ENCODE data around the gene BASP1. TPM values are rescaled to one million over a fixed set of nuclear protein-coding genes. Genes with fewer than 3 reads are reported as not detected.
"Not testable (repeated sequence)": the region's sequence is repeated elsewhere in the genome, so short reads cannot be mapped to it uniquely, and the experiment has no call there.

The BASP1 gene
- total RNA-seq, 2 experiments from 2014 or later: not detected

GRCh38 chr5:17234374-17234773, 16.9 kb downstream of the BASP1 start:
- ChIA-PET POLR2A (no interaction called here), CTCF (no interaction called here)
- no peaks in the 10 kb centered on the region for H3K27me3 Mint-ChIP-seq
- H3K36me3 Mint-ChIP-seq (ENCODE audit: low read depth): no peaks in the 10 kb centered on the region
- H3K4me3 Mint-ChIP-seq: no peak overlapping the region
- peaks cover 5% of the 10 kb centered on the region for H3K9me3 Mint-ChIP-seq
- no peak overlapping the region for H3K27ac Mint-ChIP-seq
- no peak for DNase-seq
- H3K4me1 Mint-ChIP-seq: no peaks in the 10 kb centered on the region

- ChIA-PET POLR2A (no interaction called here), CTCF (no interaction called here)
- no peaks in the 10 kb centered on the region for H3K4me1 Mint-ChIP-seq
- no peak overlapping the region for H3K4me3 Mint-ChIP-seq
- DNase-seq: no peak
- no peaks in the 10 kb centered on the region for H3K36me3 Mint-ChIP-seq (ENCODE audit: low read depth)
- H3K9me3 Mint-ChIP-seq: peaks cover 3% of the 10 kb centered on the region
- H3K27ac Mint-ChIP-seq: no peak overlapping the region
- H3K27me3 Mint-ChIP-seq: no peaks in the 10 kb centered on the region
These were observed 18.4 kb downstream of the BASP1 start for GRCh38 chr5:17235731-17236330.

- H3K4me1 Mint-ChIP-seq: no peaks in the 10 kb centered on the region
- ChIA-PET POLR2A (no interaction called here), CTCF (no interaction called here)
- no peak overlapping the region for H3K27ac Mint-ChIP-seq
- H3K36me3 Mint-ChIP-seq (ENCODE audit: low read depth): no peaks in the 10 kb centered on the region
- no peak overlapping the region for H3K4me3 Mint-ChIP-seq
- no peaks in the 10 kb centered on the region for H3K27me3 Mint-ChIP-seq
- peaks cover 3% of the 10 kb centered on the region for H3K9me3 Mint-ChIP-seq
- DNase-seq: no peak
These were observed 21.1 kb downstream of the BASP1 start for GRCh38 chr5:17238521-17239041.

- ChIA-PET CTCF (no interaction called here), POLR2A (no interaction called here)
- Mint-ChIP-seq H3K9me3 (peaks cover 6% of the 10 kb centered on the region), H3K36me3 (ENCODE audit: low read depth) (no peaks in the 10 kb centered on the region), H3K4me1 (no peaks in the 10 kb centered on the region), H3K4me3 (no peak overlapping the region), H3K27me3 (no peaks in the 10 kb centered on the region), H3K27ac (no peak overlapping the region)
- no peak for DNase-seq
These were observed 22.5 kb downstream of the BASP1 start for GRCh38 chr5:17239953-17240352.

GRCh38 chr5:17240487-17240886, 23.1 kb downstream of the BASP1 start:
- H3K9me3 Mint-ChIP-seq: peaks cover 6% of the 10 kb centered on the region

GRCh38 chr5:17241635-17242034, 24.2 kb downstream of the BASP1 start:
- no peak for DNase-seq
- Mint-ChIP-seq H3K36me3 (ENCODE audit: low read depth) (no peaks in the 10 kb centered on the region), H3K27me3 (no peaks in the 10 kb centered on the region), H3K4me1 (no peaks in the 10 kb centered on the region), H3K4me3 (no peak overlapping the region), H3K9me3 (peaks cover 6% of the 10 kb centered on the region), H3K27ac (no peak overlapping the region)
- POLR2A ChIA-PET: no interaction called here
- CTCF ChIA-PET: no interaction called here

More at GRCh38 chr5:17240487-17240886, 23.1 kb downstream of the BASP1 start:
- ChIA-PET POLR2A (no interaction called here), CTCF (no interaction called here)
- H3K4me1 Mint-ChIP-seq: no peaks in the 10 kb centered on the region
- H3K4me3 Mint-ChIP-seq: no peak overlapping the region
- no peak overlapping the region for H3K27ac Mint-ChIP-seq
- no peaks in the 10 kb centered on the region for H3K36me3 Mint-ChIP-seq (ENCODE audit: low read depth)
- H3K27me3 Mint-ChIP-seq: no peaks in the 10 kb centered on the region
- DNase-seq: no peak

GRCh38 chr5:17243287-17244063, 26.0 kb downstream of the BASP1 start:
- Mint-ChIP-seq H3K27me3 (no peaks in the 10 kb centered on the region), H3K9me3 (peaks cover 4% of the 10 kb centered on the region), H3K4me3 (no peak overlapping the region), H3K36me3 (ENCODE audit: low read depth) (no peaks in the 10 kb centered on the region), H3K4me1 (no peaks in the 10 kb centered on the region), H3K27ac (no peak overlapping the region)
- DNase-seq: no peak
- ChIA-PET CTCF (no interaction called here), POLR2A (no interaction called here)

- ChIA-PET CTCF (no interaction called here), POLR2A (no interaction called here)
- no peaks in the 10 kb centered on the region for H3K27me3 Mint-ChIP-seq
- H3K36me3 Mint-ChIP-seq (ENCODE audit: low read depth): no peaks in the 10 kb centered on the region
- H3K27ac Mint-ChIP-seq: no peak overlapping the region
- peaks cover 3% of the 10 kb centered on the region for H3K9me3 Mint-ChIP-seq
- H3K4me1 Mint-ChIP-seq: no peaks in the 10 kb centered on the region
- no peak overlapping the region for H3K4me3 Mint-ChIP-seq
- DNase-seq: no peak
These were observed 31.7 kb downstream of the BASP1 start for GRCh38 chr5:17249029-17249634.

- POLR2A ChIA-PET; H3K9me3 Mint-ChIP-seq; H3K27me3 Mint-ChIP-seq; CTCF ChIA-PET; DNase-seq; H3K4me1 Mint-ChIP-seq; H3K27ac Mint-ChIP-seq; H3K36me3 Mint-ChIP-seq (ENCODE audit: low read depth); H3K4me3 Mint-ChIP-seq: not testable (repeated sequence)
These were observed 32.4 kb downstream of the BASP1 start for GRCh38 chr5:17249841-17250240.

GRCh38 chr5:17252543-17252942, 35.1 kb downstream of the BASP1 start:
- Mint-ChIP-seq H3K27me3 (no peaks in the 10 kb centered on the region), H3K9me3 (no peaks in the 10 kb centered on the region), H3K36me3 (ENCODE audit: low read depth) (no peaks in the 10 kb centered on the region), H3K4me3 (no peak overlapping the region), H3K27ac (no peak overlapping the region), H3K4me1 (no peaks in the 10 kb centered on the region)
- POLR2A ChIA-PET: no interaction called here
- DNase-seq: no peak
- CTCF ChIA-PET: interaction anchor here (0.6 kb wide), 1 partner anchor 15 kb away, joined by 3 read pairs; no protein-coding TSS in a partner anchor

GRCh38 chr5:17255471-17256021, 38.1 kb downstream of the BASP1 start:
- no peaks in the 10 kb centered on the region for H3K9me3 Mint-ChIP-seq
- ChIA-PET CTCF (no interaction called here), POLR2A (no interaction called here)
- no peaks in the 10 kb centered on the region for H3K27me3 Mint-ChIP-seq
- no peak for DNase-seq
- H3K4me3 Mint-ChIP-seq: no peak overlapping the region
- H3K27ac Mint-ChIP-seq: no peak overlapping the region
- no peaks in the 10 kb centered on the region for H3K4me1 Mint-ChIP-seq
- no peaks in the 10 kb centered on the region for H3K36me3 Mint-ChIP-seq (ENCODE audit: low read depth)

- H3K4me1 Mint-ChIP-seq: no peaks in the 10 kb centered on the region
- no peak overlapping the region for H3K27ac Mint-ChIP-seq
- no peak overlapping the region for H3K4me3 Mint-ChIP-seq
- DNase-seq: no peak
- H3K9me3 Mint-ChIP-seq: no peaks in the 10 kb centered on the region
- POLR2A ChIA-PET: no interaction called here
- H3K36me3 Mint-ChIP-seq (ENCODE audit: low read depth): no peaks in the 10 kb centered on the region
- no peaks in the 10 kb centered on the region for H3K27me3 Mint-ChIP-seq
- CTCF ChIA-PET: no interaction called here
These were observed 38.7 kb downstream of the BASP1 start for GRCh38 chr5:17256171-17256570.

- H3K27me3 Mint-ChIP-seq: no peaks in the 10 kb centered on the region
These were observed 39.4 kb downstream of the BASP1 start for GRCh38 chr5:17256839-17257238.

More at GRCh38 chr5:17256839-17257238, 39.4 kb downstream of the BASP1 start:
- no peak overlapping the region for H3K4me3 Mint-ChIP-seq
- DNase-seq: no peak
- H3K9me3 Mint-ChIP-seq: no peaks in the 10 kb centered on the region
- ChIA-PET POLR2A (no interaction called here), CTCF (no interaction called here)
- no peaks in the 10 kb centered on the region for H3K36me3 Mint-ChIP-seq (ENCODE audit: low read depth)
- no peak overlapping the region for H3K27ac Mint-ChIP-seq
- H3K4me1 Mint-ChIP-seq: no peaks in the 10 kb centered on the region
